HFF-Myc (cell line): ENCODE data around the gene KLHL26.

Experiments
- DNase-seq: peaks from one replicate; pipeline ENCODE4 v3.0.0-alpha.2; 2011; ENCODE audit warnings: low read depth; ENCODE audit errors: extremely low read depth
- H3K4me3 ChIP-seq: replicated peaks from 2 replicates; pipeline ENCODE4 v1.5.1; 2011; ENCODE audit warnings: low read depth, mild to moderate bottlenecking, control low read depth, low read length
- TF ChIP-seq, protein P1 (sequence below): IDR thresholded peaks from 2 replicates; pipeline ENCODE4 v1.5.1; 2012; ENCODE audit warnings: mild to moderate bottlenecking, low read depth, low read length, control low read depth; ENCODE audit errors: missing control alignments

Gene KLHL26

DNA sequence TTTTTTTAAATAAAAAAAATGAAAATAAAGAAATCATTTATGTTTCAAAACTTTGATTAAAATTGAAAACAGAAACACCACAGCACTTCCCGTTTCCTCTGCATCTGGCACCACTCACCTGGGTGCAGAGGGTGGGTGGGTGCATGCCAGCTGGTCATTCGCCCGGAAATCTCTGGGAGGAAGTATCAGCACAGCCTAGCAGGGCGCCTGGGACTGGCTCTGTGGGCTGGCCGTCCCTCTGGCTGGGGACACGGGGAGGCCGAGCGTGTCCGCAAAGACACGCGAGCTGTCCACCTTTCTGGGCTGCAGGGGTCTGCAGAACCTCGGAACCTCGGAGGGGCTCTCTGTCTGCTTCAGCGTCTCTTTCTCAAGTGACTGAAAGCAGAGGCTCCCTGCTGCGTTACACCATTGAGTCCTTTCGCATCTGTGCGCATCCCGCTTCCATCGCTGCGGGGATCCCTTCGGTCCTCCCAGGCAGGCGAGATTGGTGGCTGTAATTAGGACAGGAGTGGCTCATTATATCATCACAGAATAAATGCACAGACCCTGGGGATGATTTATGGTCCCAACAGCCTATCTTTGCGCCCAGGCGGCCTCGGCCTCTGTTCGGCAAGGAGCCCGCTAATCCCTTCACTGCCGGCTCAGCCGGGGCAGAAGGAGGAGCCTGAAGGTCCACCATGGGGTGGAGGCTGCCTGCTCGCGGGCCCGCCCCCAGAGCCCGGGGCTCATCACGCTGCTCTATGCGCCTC is 63.8 kb downstream of the KLHL26 start:
- TF ChIP-seq, protein P1, sequence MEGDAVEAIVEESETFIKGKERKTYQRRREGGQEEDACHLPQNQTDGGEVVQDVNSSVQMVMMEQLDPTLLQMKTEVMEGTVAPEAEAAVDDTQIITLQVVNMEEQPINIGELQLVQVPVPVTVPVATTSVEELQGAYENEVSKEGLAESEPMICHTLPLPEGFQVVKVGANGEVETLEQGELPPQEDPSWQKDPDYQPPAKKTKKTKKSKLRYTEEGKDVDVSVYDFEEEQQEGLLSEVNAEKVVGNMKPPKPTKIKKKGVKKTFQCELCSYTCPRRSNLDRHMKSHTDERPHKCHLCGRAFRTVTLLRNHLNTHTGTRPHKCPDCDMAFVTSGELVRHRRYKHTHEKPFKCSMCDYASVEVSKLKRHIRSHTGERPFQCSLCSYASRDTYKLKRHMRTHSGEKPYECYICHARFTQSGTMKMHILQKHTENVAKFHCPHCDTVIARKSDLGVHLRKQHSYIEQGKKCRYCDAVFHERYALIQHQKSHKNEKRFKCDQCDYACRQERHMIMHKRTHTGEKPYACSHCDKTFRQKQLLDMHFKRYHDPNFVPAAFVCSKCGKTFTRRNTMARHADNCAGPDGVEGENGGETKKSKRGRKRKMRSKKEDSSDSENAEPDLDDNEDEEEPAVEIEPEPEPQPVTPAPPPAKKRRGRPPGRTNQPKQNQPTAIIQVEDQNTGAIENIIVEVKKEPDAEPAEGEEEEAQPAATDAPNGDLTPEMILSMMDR = no peak
- DNase-seq = no peak
- H3K4me3 ChIP-seq = peak overlapping the region; percentile 38

DNA sequence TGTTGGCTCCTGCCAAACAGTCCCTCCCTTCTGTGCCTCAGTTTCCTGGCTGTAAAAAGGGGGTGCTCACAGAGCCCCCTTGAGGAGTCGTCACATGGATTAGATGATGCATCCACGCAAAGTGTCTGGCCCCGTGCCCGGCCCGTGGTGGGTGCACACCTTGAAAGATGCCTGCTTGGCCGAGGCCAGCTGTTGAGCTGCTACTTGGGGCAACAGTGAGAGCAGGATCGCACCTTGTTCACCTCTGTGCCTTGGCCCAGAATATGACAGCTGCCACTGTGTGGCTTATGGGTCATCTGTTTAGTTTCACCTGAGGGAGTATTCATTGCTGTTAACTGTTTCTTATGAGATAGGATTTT is 64.4 kb downstream of the KLHL26 start:
- 0 out of 2 replicates have a peak overlapping the region, but pooled peaks have one; percentile 38 for H3K4me3 ChIP-seq
- TF ChIP-seq, protein P1 = no peak

DNA sequence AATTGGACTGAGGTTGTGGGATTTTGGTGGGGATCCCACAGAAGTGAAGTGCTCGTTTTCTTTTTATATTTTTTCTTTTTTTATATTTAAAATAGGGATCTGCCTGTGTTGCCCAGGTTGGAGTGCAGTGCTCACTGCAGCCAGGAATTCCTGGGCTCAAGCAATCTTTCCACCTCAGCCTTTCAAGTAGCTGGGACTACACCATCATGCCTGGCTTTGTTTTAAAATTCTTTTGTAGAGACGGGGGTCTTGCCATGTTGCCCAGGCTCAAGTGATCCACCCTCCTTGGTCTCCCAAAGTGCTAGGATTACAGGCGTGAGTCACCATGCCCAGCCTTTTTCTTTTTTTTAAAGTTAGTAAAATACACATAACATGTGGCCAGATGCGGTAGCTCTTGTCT is 67.2 kb downstream of the KLHL26 start:
- TF ChIP-seq, protein P1 = no peak
- no peak overlapping the region for H3K4me3 ChIP-seq
- DNase-seq = no peak

More for the DNA sequence above, 64.4 kb downstream of the KLHL26 start:
- DNase-seq = no peak

DNA sequence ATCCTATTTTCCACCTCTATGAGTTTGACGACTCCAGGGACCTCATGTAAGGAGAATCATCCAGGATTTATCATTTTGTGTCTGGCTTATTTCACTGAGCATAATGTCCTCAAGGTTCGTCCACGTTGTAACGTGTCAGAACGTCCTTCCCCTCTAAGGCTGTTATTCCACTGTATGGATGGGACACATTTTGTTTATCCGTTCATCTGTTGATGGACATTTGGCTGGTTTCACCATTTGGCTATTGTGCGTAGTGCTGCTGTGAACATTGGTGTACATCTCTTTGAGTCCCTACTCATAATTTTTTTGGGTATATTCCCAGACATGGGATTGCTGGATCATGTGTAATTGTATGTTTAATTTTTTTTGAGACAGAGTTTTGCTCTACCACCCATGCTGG is 68.1 kb downstream of the KLHL26 start:
- TF ChIP-seq, protein P1 = no peak
- no peak overlapping the region for H3K4me3 ChIP-seq
- no peak for DNase-seq

DNA sequence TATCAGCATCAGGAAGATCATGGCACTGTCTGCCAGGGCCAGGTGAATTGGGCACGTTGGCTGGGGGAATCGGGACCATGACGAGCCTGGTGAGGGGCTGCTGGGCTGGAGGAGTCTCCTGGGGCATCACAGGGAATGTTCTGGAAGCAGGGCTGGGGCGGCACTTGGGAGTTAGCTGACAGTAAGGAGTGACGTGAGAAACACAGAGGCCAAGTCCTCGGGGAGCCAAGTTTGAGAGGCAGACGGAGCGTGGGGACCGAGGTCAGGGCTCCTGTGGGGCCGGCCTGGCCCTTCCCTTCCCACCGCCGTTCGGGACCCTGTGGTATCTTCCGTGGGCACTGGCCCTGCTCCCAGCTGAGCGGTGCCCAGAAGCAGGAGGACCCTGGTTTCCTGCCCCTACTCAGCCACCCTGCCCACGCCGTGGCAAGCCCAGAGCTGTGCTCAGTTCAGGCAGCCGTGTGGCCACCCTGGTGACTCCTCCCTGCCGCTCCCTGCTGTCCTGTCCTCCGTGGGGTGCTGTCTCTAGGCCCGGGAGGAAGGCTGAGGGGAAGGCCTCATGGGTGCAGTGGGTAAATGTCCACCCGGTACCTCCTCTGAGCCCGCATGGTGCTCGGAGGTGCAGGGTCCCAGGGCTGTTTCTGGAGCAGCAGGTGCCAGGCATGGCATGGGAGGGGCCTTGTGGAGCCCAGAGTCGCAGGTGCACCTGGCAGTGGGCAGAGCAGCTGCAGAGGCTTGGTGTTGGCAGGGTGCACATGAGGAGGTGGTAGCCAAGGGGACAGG is 71.8 kb downstream of the KLHL26 start:
- DNase-seq = no peak
- TF ChIP-seq, protein P1 = no peak
- no peak overlapping the region for H3K4me3 ChIP-seq

DNA sequence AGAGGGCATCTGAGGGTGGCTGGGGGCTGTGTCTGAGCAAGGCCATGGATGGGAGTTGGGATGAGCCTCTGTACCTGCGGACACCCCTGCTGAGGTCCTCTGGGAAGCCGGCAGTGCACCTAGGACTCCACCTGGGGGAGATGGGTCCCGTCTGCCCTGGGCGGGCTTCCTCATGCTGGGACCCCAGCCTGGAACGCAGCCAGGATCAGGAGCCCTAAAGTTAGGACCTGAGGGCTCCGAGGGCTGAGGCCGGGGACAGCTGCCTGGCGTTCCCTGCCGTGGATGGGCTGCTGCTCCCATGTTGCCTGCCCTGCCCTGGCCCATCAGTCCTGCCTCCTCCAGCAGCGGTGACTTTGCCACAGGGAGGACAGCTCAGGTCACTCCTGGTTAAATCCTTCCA is 72.7 kb downstream of the KLHL26 start:
- TF ChIP-seq, protein P1 = no peak
- no peak overlapping the region for H3K4me3 ChIP-seq

More for the DNA sequence above, 72.7 kb downstream of the KLHL26 start:
- no peak for DNase-seq
